CD1c-positive myeloid dendritic cell (primary cell): ENCODE results near the gene NAPEPLD.
"Not testable (repeated sequence)": the region's sequence is repeated elsewhere in the genome, so short reads cannot be mapped to it uniquely, and the experiment has no call there.

ENCODE experiments used
- DNase-seq: peaks from one replicate; pipeline ENCODE4 v3.0.0-alpha.2; 2016; ENCODE audit errors: extremely low spot score

Gene NAPEPLD

DNA sequence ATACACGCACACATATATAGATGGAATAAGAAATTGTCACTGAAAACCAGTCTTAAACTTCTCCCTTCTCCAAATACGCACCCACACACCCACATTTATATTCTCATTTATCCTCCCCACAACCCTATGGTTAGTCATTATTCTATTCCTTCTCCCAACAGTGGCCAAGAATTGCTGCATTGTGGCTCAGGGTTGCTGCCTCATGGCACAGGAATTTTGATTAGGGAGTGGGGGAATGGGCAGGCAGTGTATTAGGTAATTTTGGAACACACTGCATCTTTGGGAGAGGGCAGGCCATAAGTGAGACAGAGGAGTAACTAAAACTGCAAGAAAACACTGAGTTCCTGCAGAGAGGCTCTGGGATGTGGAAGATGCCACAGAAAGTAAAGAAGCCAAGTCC is 35.7 kb downstream of the NAPEPLD start:
- no peak for DNase-seq

GRCh38 chr7:103106703-103107070 is 42.2 kb downstream of the NAPEPLD start:
- DNase-seq: not testable (repeated sequence)

DNA sequence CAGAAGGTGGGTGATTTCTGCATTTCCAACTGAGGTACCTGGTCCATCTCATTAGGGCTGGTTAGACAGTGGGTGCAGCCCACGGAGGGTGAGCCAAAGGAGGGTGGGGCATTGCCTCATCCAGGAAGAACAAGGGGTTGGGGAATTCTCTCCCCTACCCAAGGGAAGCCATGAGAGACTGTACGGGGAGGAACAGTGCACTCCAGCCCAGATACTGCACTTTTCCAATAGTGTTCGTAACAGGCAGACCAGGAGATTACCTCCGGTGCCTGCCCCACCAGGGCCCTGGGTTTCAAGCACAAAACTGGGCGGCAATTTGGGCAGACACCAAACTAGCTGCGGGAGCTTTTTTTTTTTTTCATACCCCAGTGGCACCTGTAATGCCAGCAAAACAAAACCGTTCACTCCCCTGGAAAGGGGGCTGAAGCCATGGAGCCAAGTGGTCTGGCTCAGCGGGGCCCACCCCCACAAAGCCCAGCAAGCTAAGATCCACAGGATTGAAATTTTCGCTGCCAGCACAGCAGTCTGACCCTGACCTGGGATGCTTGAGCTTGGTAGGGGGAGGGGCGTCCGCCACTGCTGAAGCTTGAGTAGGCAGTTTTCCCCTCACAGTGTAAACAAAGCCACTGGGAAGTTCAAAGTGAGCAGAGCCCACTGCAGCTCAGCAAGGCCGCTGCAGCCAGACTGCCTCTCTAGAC is 42.7 kb downstream of the NAPEPLD start:
- no peak for DNase-seq

DNA sequence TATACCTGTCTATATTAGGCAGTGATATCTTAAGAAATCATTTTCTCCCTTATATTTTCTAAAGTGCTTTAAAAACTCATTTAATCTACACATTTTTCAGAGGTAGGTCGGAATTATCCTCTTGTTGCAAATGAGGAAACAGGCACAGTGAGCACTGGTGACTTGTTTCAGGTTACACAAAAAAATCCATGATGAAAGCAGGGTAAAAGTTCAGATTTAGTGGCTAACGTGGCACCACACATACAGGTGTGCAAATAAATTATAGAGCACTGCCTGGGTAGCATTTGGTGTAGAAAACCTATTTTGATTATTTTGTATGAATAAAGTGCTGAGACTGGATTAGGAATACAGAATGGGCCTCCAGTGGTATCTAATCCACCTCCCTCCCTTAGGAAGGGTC is 47.4 kb downstream of the NAPEPLD start:
- no peak for DNase-seq

DNA sequence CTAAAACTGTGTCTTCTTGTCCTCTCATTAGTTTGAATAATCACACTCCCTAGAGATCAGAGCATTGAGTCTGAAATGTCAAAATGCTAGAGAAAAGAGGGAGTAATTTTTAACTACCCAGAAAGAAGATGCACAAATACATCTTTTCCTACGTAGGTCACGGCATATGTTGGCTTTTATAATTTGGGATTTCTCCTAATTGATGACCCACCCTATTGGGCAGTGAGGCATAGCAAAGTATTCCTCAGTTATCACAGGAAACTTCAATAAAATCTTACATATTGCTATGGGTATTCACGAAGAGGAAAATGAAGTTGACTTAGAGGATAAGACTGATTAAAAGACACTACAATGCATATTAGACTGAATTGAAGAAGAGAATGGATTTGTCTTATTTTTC is 48.6 kb downstream of the NAPEPLD start:
- DNase-seq: no peak

GRCh38 chr7:103097041-103097440 is 51.9 kb downstream of the NAPEPLD start:
- no peak for DNase-seq

GRCh38 chr7:103095558-103095957 is 53.3 kb downstream of the NAPEPLD start:
- not testable (repeated sequence) for DNase-seq

- no peak for DNase-seq
Measured at GRCh38 chr7:103094102-103094501, 54.8 kb downstream of the NAPEPLD start.

GRCh38 chr7:103093429-103093828 is 55.5 kb downstream of the NAPEPLD start:
- DNase-seq: no peak

DNA sequence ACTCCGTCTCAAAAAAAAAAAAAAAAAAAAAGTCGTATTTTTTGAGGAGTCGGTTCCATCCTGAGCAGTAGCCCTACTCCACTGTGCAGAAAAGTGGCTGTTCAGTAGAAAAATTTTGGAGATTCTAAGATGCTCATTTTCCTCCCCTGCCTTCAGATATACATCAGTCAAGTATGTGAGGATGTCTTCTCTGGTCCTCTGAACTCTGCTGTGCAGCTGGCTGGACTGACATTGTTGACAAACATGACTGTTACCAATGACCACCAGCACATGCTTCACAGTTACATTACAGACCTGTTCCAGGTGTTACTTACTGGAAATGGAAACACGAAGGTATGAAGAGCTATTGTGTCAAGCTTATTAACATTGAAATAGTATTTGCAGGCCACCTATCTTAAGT is 56.6 kb downstream of the NAPEPLD start:
- DNase-seq: not testable (repeated sequence)

DNA sequence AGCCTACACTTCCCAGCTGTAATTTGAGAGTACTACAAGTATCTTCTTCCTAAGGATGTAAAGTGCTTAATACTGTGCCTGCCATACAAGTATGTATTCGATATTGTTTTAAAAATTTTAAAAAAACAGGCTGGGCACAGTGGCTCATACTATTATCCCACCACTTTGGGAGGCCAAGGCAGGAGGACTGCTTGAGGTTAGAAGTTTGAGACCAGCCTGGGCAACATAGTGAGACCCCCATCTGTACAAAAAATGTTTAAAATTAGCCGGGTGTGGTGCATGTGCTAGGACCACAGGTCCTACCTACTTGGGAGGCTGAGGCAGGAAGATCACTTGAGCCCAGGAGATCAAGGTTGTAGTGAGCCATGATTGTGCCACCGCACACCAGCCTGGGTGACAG is 65.7 kb downstream of the NAPEPLD start:
- DNase-seq: no peak

DNA sequence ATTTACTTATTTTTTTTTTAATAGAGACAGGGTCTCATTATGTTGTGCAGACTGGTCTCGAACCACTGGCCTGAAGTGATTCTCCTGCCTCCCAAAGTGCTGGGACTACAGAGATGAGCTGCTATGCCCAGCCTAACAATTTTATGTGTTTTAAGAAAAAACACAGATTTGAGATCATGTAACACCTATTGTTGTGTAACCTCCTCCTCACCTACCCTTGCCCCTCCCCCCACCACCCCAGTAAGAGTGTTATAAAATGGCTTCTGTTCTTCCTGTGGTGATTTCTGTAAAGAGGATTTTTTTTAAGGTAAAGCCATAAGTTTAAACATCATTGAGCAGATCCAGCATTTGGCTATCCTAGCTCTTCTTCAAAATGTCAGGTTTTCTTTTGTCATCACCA is 66.4 kb downstream of the NAPEPLD start:
- DNase-seq: no peak

DNA sequence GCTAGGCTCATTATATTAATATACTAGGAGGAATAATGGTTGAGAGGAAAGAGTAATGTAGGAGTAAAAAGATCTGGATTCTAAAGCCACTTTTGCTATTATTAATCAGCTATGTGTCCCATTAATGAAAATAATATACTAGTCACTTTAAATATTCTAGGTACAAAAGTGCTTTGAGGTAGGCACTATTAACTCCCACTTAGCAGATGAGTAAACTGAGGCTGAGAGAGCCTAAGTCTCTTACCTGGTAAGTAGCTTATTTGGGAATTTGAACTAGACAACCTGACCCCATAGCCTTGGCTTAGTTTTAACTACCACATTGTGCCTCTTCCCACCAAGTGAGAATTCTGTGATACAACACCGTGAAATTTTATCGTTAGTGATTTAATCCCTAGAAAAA is 68.0 kb downstream of the NAPEPLD start:
- no peak for DNase-seq

DNA sequence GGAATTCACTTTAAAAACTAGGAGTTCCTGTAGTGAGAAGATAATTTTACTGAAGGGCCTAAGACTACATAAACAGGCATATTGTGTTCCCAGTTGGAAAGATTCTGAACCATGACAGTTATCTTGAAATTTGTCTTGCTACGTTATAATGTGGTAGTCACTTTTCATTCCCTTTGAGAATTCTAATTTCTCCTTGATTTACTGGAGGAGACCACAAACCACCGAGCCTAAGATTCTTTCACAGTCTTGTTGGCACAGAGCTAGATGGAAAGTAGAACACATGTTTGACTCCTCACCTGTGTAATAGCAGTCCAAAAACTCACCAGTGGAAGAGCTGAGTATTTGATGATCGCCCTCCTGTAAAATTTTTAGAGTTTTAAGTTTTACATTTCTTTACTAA is 69.1 kb downstream of the NAPEPLD start:
- DNase-seq: no peak

DNA sequence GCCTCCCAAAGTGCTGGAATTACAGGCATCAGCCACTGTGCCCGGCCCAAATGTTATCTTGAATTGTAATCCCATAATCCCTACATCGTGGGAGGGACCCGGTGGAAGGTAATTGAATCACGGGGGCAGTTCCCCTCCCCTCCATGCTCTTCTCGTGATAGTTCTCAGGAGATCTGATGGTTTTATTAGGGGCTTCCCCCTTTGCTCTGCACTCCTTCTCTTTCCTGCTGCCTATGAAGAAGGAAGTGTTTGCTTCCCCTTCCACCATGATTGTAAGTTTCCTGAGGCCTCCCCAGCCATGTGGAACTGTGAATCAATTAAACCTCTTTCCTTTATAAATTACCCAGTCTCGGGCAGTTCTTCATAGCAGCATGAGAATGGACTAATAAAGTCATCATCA is 70.7 kb downstream of the NAPEPLD start:
- peak; percentile 45 for DNase-seq

DNA sequence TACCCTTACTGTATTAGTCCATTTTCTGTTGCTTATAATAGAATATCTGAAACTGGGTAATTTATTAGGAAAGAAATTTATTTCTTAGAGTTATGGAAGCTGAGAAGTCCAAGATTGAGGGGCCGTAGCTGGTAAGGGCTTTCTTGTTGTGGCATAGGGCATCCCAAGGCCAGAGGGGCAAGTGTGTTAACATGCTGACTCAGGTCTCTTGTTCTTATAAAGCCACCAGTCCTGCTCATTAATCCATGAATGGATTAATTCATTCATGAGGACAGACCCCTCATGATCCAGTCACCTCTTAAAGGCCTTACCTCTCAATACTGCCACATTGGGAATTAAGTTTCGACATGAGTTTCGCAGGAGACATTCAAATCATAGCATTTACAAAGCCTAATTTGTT is 71.6 kb downstream of the NAPEPLD start:
- no peak for DNase-seq

DNA sequence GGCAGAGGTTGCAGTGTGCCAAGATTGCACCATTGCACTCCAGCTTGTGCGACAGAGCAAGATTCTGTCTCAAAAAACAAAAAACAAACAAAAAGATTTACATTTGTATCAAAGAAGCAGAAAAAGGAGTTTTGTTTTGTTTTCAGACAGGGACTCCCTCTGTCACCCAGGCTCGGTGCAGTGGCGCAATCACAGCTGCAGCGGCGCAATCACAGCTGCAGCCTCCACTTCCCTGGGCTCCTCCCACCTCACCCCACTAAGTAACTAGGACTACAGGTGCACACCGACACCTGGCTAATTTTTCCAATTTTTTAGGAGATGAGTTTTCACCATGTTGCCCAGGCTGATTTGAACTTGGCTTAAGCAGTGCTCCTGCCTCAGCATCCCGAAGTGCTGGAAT is 72.1 kb downstream of the NAPEPLD start:
- DNase-seq: peak; percentile 23

GRCh38 chr7:103075337-103075918 is 73.5 kb downstream of the NAPEPLD start:
- DNase-seq: peak; percentile 63

- DNase-seq: peak; percentile 97
Measured at GRCh38 chr7:103074519-103075336, 74.2 kb downstream of the NAPEPLD start, which contains the start of the genes ARMC10 and FBXL13. Gene ARMC10 (plus strand): TSS chr7:103075140. CDS start chr7:103075273, 133 bp downstream. Gene FBXL13 (minus strand): TSS chr7:103074796.

DNA sequence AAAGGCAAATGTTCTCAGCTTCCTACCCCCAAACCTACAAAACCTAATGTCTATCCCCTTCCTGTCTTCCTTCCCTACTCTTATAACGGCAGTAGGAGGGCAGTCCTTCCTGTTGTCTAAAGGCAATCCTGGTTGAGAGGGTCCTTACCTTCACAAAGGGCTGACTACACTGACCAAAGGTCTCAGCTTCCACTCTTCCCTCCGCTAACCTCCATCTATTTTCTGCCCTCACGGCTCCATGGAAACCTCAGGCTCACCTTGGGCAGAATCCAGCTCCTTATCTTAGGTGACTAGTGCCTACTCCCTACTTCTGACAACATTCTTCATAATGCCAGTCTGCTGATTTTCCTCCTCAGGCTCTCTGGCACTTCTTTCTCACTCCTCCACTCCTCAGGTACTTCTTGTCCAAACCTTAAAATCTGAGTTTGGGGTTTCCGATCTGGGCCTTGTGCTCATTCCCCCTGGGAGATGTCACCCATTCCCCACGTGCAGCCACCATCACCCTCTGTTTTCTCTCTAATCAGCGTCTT is 74.8 kb downstream of the NAPEPLD start:
- no peak for DNase-seq

- DNase-seq: no peak
Measured at GRCh38 chr7:103071000-103071399, 77.9 kb downstream of the NAPEPLD start.
